Measurements from ENCODE around the gene LYRM4.

The LYRM4 gene

GRCh38 chr6:5290500-5290899 lies 29.8 kb upstream of the LYRM4 start:
- no peak for DNase-seq (ENCODE audit: low read depth)
- H3K4me3 ChIP-seq (ENCODE audit: low read length): no peak overlapping the region
- no peak for TF ChIP-seq CTCF (conservative IDR thresholded peaks at IDR 0.05; ENCODE audit: low read length)

GRCh38 chr6:5290097-5290496 lies 29.3 kb upstream of the LYRM4 start:
- H3K4me3 ChIP-seq (ENCODE audit: low read length): no peak overlapping the region
- no peak for TF ChIP-seq CTCF (conservative IDR thresholded peaks at IDR 0.05; ENCODE audit: low read length)
- DNase-seq (ENCODE audit: low read depth): no peak

GRCh38 chr6:5287966-5288297 lies 27.2 kb upstream of the LYRM4 start:
- TF ChIP-seq CTCF (conservative IDR thresholded peaks at IDR 0.05; ENCODE audit: low read length): no peak
- no peak for DNase-seq (ENCODE audit: low read depth)
- H3K4me3 ChIP-seq (ENCODE audit: low read length): no peak overlapping the region

GRCh38 chr6:5287205-5287965 lies 26.6 kb upstream of the LYRM4 start:
- TF ChIP-seq CTCF (conservative IDR thresholded peaks at IDR 0.05; ENCODE audit: low read length): no peak
- no peak overlapping the region for H3K4me3 ChIP-seq (ENCODE audit: low read length)

GRCh38 chr6:5286780-5287179 lies 26.0 kb upstream of the LYRM4 start:
- no peak for TF ChIP-seq CTCF (conservative IDR thresholded peaks at IDR 0.05; ENCODE audit: low read length)
- H3K4me3 ChIP-seq (ENCODE audit: low read length): no peak overlapping the region
- DNase-seq (ENCODE audit: low read depth): no peak

More at GRCh38 chr6:5287205-5287965, 26.6 kb upstream of the LYRM4 start:
- peak; percentile 76 for DNase-seq (ENCODE audit: low read depth)

- TF ChIP-seq CTCF (conservative IDR thresholded peaks at IDR 0.05; ENCODE audit: low read length): no peak
- H3K4me3 ChIP-seq (ENCODE audit: low read length): no peak overlapping the region
- DNase-seq (ENCODE audit: low read depth): no peak
Measured at GRCh38 chr6:5285526-5285925, 24.8 kb upstream of the LYRM4 start.

GRCh38 chr6:5285081-5285480 lies 24.3 kb upstream of the LYRM4 start:
- no peak for DNase-seq (ENCODE audit: low read depth)
- TF ChIP-seq CTCF (conservative IDR thresholded peaks at IDR 0.05; ENCODE audit: low read length): no peak
- no peak overlapping the region for H3K4me3 ChIP-seq (ENCODE audit: low read length)

Measured in AG10803 (cell line).